K562 (cell line): ENCODE results near the gene RBBP5.

Source experiments
- ELK1 ChIP-seq: sonication (generic); formaldehyde crosslinking; IDR thresholded peaks from 2 replicates; pipeline ENCODE4 v1.8.1; 2022; ENCODE audit warnings: missing genetic modification reagents
- HOXB6 ChIP-seq: fragments of 250-450 bp; sonication (Bioruptor Pico); IDR thresholded peaks from 2 replicates; pipeline ENCODE4 v1.5.1; 2022; ENCODE audit warnings: mild to moderate bottlenecking, borderline replicate concordance
- RBBP5 ChIP-seq: fragments of 200-600 bp; sonication (generic); IDR thresholded peaks from 2 replicates; pipeline ENCODE4 v1.6.1; 2012; ENCODE audit warnings: borderline replicate concordance, mild to moderate bottlenecking, low read length, control low read depth, inconsistent platforms; ENCODE audit not compliant: insufficient read depth, poor library complexity, severe bottlenecking
- SIN3A ChIP-seq, 2 experiments: fragments of 150-350 bp in 1 of 2; IDR thresholded peaks; 2 replicates each; pipeline ENCODE4 v1.6.1; 2011 to 2016; ENCODE audit warnings: borderline replicate concordance in 2 of 2, low read depth in 2 of 2, low read length in 2 of 2, mild to moderate bottlenecking in 2 of 2, moderate library complexity in 2 of 2; ENCODE audit not compliant: control insufficient read depth in 1 of 2
- SMAD4 ChIP-seq: fragments of 250-450 bp; sonication (Bioruptor Pico); conservative IDR thresholded peaks from 2 replicates; pipeline ENCODE4 v1.8.0; 2021; ENCODE audit warnings: inconsistent platforms, mild to moderate bottlenecking, moderate library complexity
- TF ChIP-seq, protein P1 (sequence below), 2 experiments: fragments of 450-650 bp; IDR thresholded peaks; 2 replicates each; pipeline ENCODE4 v1.6.1; 2016
- TF ChIP-seq, protein P2 (sequence below), 2 experiments: fragments of 450-650 bp; formaldehyde crosslinking in 1 of 2; IDR thresholded peaks; 2 replicates each; pipeline versions ENCODE4 v1.4.0 to v1.6.1; 2014 to 2020; ENCODE audit warnings: mild to moderate bottlenecking in 2 of 2, borderline replicate concordance in 1 of 2, low read depth in 1 of 2

GRCh38 chr1:205137901-205138300, 16.1 kb upstream of the RBBP5 start:
- TF ChIP-seq, protein P1, sequence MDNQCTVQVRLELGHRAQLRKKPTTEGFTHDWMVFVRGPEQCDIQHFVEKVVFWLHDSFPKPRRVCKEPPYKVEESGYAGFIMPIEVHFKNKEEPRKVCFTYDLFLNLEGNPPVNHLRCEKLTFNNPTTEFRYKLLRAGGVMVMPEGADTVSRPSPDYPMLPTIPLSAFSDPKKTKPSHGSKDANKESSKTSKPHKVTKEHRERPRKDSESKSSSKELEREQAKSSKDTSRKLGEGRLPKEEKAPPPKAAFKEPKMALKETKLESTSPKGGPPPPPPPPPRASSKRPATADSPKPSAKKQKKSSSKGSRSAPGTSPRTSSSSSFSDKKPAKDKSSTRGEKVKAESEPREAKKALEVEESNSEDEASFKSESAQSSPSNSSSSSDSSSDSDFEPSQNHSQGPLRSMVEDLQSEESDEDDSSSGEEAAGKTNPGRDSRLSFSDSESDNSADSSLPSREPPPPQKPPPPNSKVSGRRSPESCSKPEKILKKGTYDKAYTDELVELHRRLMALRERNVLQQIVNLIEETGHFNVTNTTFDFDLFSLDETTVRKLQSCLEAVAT (IDR thresholded peaks at IDR 0.05): no peak
- no peak for TF ChIP-seq SMAD4 (CRISPR knock-in tag)
- TF ChIP-seq, protein P2, sequence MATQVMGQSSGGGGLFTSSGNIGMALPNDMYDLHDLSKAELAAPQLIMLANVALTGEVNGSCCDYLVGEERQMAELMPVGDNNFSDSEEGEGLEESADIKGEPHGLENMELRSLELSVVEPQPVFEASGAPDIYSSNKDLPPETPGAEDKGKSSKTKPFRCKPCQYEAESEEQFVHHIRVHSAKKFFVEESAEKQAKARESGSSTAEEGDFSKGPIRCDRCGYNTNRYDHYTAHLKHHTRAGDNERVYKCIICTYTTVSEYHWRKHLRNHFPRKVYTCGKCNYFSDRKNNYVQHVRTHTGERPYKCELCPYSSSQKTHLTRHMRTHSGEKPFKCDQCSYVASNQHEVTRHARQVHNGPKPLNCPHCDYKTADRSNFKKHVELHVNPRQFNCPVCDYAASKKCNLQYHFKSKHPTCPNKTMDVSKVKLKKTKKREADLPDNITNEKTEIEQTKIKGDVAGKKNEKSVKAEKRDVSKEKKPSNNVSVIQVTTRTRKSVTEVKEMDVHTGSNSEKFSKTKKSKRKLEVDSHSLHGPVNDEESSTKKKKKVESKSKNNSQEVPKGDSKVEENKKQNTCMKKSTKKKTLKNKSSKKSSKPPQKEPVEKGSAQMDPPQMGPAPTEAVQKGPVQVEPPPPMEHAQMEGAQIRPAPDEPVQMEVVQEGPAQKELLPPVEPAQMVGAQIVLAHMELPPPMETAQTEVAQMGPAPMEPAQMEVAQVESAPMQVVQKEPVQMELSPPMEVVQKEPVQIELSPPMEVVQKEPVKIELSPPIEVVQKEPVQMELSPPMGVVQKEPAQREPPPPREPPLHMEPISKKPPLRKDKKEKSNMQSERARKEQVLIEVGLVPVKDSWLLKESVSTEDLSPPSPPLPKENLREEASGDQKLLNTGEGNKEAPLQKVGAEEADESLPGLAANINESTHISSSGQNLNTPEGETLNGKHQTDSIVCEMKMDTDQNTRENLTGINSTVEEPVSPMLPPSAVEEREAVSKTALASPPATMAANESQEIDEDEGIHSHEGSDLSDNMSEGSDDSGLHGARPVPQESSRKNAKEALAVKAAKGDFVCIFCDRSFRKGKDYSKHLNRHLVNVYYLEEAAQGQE (IDR thresholded peaks at IDR 0.05; ENCODE audit: borderline replicate concordance): no peak
- TF ChIP-seq, protein P2 (CRISPR knock-in tag; IDR thresholded peaks at IDR 0.05; ENCODE audit: low read depth): no peak
- no peak for TF ChIP-seq ELK1 (CRISPR knock-in tag)
- no peak for TF ChIP-seq HOXB6
- TF ChIP-seq SIN3A (IDR thresholded peaks at IDR 0.05; ENCODE audit: borderline replicate concordance in 2 of 2, control insufficient read depth in 1 of 2, low read depth in 2 of 2, low read length in 2 of 2): no peak
- no peak for TF ChIP-seq RBBP5
